ENCODE measurements around the gene MDM2.

- TF ChIP-seq, protein P1, sequence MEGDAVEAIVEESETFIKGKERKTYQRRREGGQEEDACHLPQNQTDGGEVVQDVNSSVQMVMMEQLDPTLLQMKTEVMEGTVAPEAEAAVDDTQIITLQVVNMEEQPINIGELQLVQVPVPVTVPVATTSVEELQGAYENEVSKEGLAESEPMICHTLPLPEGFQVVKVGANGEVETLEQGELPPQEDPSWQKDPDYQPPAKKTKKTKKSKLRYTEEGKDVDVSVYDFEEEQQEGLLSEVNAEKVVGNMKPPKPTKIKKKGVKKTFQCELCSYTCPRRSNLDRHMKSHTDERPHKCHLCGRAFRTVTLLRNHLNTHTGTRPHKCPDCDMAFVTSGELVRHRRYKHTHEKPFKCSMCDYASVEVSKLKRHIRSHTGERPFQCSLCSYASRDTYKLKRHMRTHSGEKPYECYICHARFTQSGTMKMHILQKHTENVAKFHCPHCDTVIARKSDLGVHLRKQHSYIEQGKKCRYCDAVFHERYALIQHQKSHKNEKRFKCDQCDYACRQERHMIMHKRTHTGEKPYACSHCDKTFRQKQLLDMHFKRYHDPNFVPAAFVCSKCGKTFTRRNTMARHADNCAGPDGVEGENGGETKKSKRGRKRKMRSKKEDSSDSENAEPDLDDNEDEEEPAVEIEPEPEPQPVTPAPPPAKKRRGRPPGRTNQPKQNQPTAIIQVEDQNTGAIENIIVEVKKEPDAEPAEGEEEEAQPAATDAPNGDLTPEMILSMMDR (conservative IDR thresholded peaks at IDR 0.05): no peak
- no peak for TF ChIP-seq ZFX (IDR thresholded peaks at IDR 0.05)
These were observed 86.4 kb downstream of the MDM2 start for GRCh38 chr12:68894276-68894855.

All from C4-2B (cell line).